Upper lobe of left lung (tissue), 6 donors: ENCODE data around the gene RPP30. TPM values are rescaled to one million over a fixed set of nuclear protein-coding genes. Genes with fewer than 3 reads are reported as not detected.
"Not testable (repeated sequence)": the region's sequence is repeated elsewhere in the genome, so short reads cannot be mapped to it uniquely, and the experiment has no call there.

Experiments used
- ATAC-seq, 2 donors: fragments of 200-7000 bp; cut with Tn5 transposase; one replicate each; pipeline ENCODE4 v1.9.1; 2022; ENCODE audit warnings: mild to moderate bottlenecking in 2 of 2, moderate library complexity in 2 of 2; ENCODE audit not compliant: low FRiP score in 2 of 2
- DNase-seq, 2 donors: peaks; one replicate each; pipeline ENCODE4 v3.0.0-alpha.2; 2019 to 2020
- H3K27ac ChIP-seq, 4 donors: fragments of 200-600 bp; sonication (generic); one replicate each; pipeline ENCODE4 v1.5.1; 2016 to 2019
- H3K27me3 ChIP-seq, 4 donors: fragments of 200-600 bp; sonication (generic); one replicate each; pipeline ENCODE4 v1.5.1; 2017 to 2019
- H3K36me3 ChIP-seq, 4 donors: fragments of 200-600 bp; sonication (generic); one replicate each; pipeline ENCODE4 v1.5.1; 2016 to 2019
- H3K4me1 ChIP-seq, 4 donors: fragments of 200-600 bp; sonication (generic); one replicate each; pipeline ENCODE4 v1.5.1; 2018 to 2019
- H3K4me3 ChIP-seq, 4 donors: fragments of 200-600 bp; sonication (generic); one replicate each; pipeline ENCODE4 v1.5.1; 2017 to 2019; ENCODE audit warnings: mild to moderate bottlenecking in 2 of 4, moderate library complexity in 1 of 4
- H3K9me3 ChIP-seq, 4 donors: fragments of 200-600 bp; sonication (generic); one replicate each; pipeline ENCODE4 v1.5.1; 2018 to 2019
- CTCF ChIP-seq, 6 experiments: fragments of 450-650 bp in 4 of 6; fragments of 200-600 bp in 2 of 6; sonication (generic) in 2 of 6; IDR thresholded peaks; one replicate each; pipeline ENCODE4 v1.5.1; 2016 to 2019; ENCODE audit warnings: antibody characterized with exemption in 6 of 6
- EP300 ChIP-seq, 4 donors: sonication (generic); formaldehyde crosslinking; IDR thresholded peaks; one replicate each; pipeline ENCODE4 v1.5.1; 2017; ENCODE audit warnings: antibody characterized with exemption in 4 of 4, control low read depth in 2 of 4
- POLR2A ChIP-seq, 4 donors: fragments of 450-650 bp; IDR thresholded peaks; one replicate each; pipeline ENCODE4 v1.5.1; 2016 to 2017; ENCODE audit warnings: antibody characterized with exemption in 4 of 4, mild to moderate bottlenecking in 2 of 4
- POLR2AphosphoS5 ChIP-seq, 2 donors: sonication (generic); formaldehyde crosslinking; IDR thresholded peaks; one replicate each; pipeline ENCODE4 v1.5.1; 2017; ENCODE audit warnings: antibody characterized with exemption in 2 of 2
- WGBS, 2 donors: methylation state at CpG; one replicate each; pipeline ENCODE4 v1.1.5; 2017 to 2018; 5-methylcytosine and 5-hydroxymethylcytosine counted together
- small RNA-seq, 4 donors: library from RNA; depleted of rRNA; stranded (forward); fragments of <200 nt; gene quantifications; one replicate each; pipeline ENCODE3, GENCODE V24; 2016
- total RNA-seq, 6 donors: library from RNA; depleted of rRNA in 4 of 6; stranded (reverse); fragments of >200 nt in 4 of 6; gene quantifications; one replicate each; pipeline versions ENCODE4 v1.1.0 to v1.2.1, GENCODE V29; 2016 to 2021
- donor health status: DM: no; HTN: no; CAD: no; lungs with moderate emphysema.
- donor health status: DM: no; HTN: yes; CAD: no; lungs with severe emphysema.

Gene RPP30
- total RNA-seq, 6 donors from 2014 or later: 9.9 to 28.8 (median 23.2) TPM

- 88 to 89% methylated on average over 6 of the region's 6 CpGs for WGBS, 2 donors
- H3K27ac ChIP-seq: no peak overlapping the region
- ATAC-seq (no peak), DNase-seq (no peak)
- no peak overlapping the region for H3K4me3 ChIP-seq
- TF ChIP-seq POLR2AphosphoS5 (IDR thresholded peaks at IDR 0.05) (no peak), EP300 (IDR thresholded peaks at IDR 0.05) (no peak), CTCF (IDR thresholded peaks at IDR 0.05) (no peak), POLR2A (IDR thresholded peaks at IDR 0.05) (no peak)
- H3K27me3 ChIP-seq: no peaks in the 10 kb centered on the region
- no peaks in the 10 kb centered on the region for H3K36me3 ChIP-seq
- no peaks in the 10 kb centered on the region for H3K9me3 ChIP-seq
- H3K4me1 ChIP-seq: no peaks in the 10 kb centered on the region
Measured at GRCh38 chr10:90939648-90940047, 67.9 kb downstream of the RPP30 start.

- not testable (repeated sequence) for H3K4me3 ChIP-seq, H3K27ac ChIP-seq, H3K36me3 ChIP-seq, H3K9me3 ChIP-seq, DNase-seq, H3K27me3 ChIP-seq, H3K4me1 ChIP-seq, ATAC-seq
- WGBS, 2 donors: 54 to 78% methylated on average over 3 of the region's 3 CpGs
Measured at GRCh38 chr10:90942980-90943379, 71.2 kb downstream of the RPP30 start.

GRCh38 chr10:90944749-90945148 lies 73.0 kb downstream of the RPP30 start:
- no peaks in the 10 kb centered on the region for H3K27me3 ChIP-seq
- DNase-seq (no peak), ATAC-seq (no peak)
- WGBS, 2 donors: 0% methylated on average over 1 of the region's 1 CpG
- H3K36me3 ChIP-seq: no peaks in the 10 kb centered on the region
- no peaks in the 10 kb centered on the region for H3K4me1 ChIP-seq
- no peak for TF ChIP-seq POLR2A (IDR thresholded peaks at IDR 0.05)
- TF ChIP-seq CTCF (IDR thresholded peaks at IDR 0.05): no peak
- TF ChIP-seq POLR2AphosphoS5 (IDR thresholded peaks at IDR 0.05): no peak
- TF ChIP-seq EP300 (IDR thresholded peaks at IDR 0.05): no peak
- H3K27ac ChIP-seq: no peak overlapping the region
- no peak overlapping the region for H3K4me3 ChIP-seq
- no peaks in the 10 kb centered on the region for H3K9me3 ChIP-seq

GRCh38 chr10:90945491-90946070 lies 73.8 kb downstream of the RPP30 start:
- 89 to 90% methylated on average over 4 of the region's 4 CpGs for WGBS, 2 donors
- no peak overlapping the region for H3K27ac ChIP-seq
- no peaks in the 10 kb centered on the region for H3K36me3 ChIP-seq
- no peak for ATAC-seq
- H3K9me3 ChIP-seq: no peaks in the 10 kb centered on the region
- no peak for DNase-seq
- H3K4me1 ChIP-seq: no peaks in the 10 kb centered on the region
- no peaks in the 10 kb centered on the region for H3K27me3 ChIP-seq
- no peak overlapping the region for H3K4me3 ChIP-seq
- TF ChIP-seq POLR2AphosphoS5 (IDR thresholded peaks at IDR 0.05): no peak
- TF ChIP-seq POLR2A (IDR thresholded peaks at IDR 0.05): no peak
- TF ChIP-seq CTCF (IDR thresholded peaks at IDR 0.05): no peak
- no peak for TF ChIP-seq EP300 (IDR thresholded peaks at IDR 0.05)

- TF ChIP-seq POLR2A (IDR thresholded peaks at IDR 0.05) (no peak), CTCF (IDR thresholded peaks at IDR 0.05) (no peak), POLR2AphosphoS5 (IDR thresholded peaks at IDR 0.05) (no peak), EP300 (IDR thresholded peaks at IDR 0.05) (no peak)
Measured at GRCh38 chr10:90947030-90947960, 75.5 kb downstream of the RPP30 start.

More at GRCh38 chr10:90947030-90947960, 75.5 kb downstream of the RPP30 start:
- no peak for ATAC-seq
- DNase-seq: no peak
- no peak overlapping the region for H3K4me3 ChIP-seq
- H3K9me3 ChIP-seq: no peaks in the 10 kb centered on the region
- no peaks in the 10 kb centered on the region for H3K36me3 ChIP-seq
- H3K27me3 ChIP-seq: no peaks in the 10 kb centered on the region
- H3K4me1 ChIP-seq: no peaks in the 10 kb centered on the region
- H3K27ac ChIP-seq: no peak overlapping the region
- WGBS, 2 donors: 80 to 86% methylated on average over 5 of the region's 5 CpGs

Small RNAs within 50 kb of the gene (small RNA-seq; reads per million reads assigned to genes)
- gene RF00019 (0 reads per million in 4 donors), gene RNU6-740P (0 reads per million in 4 donors)

Other genes starting within 250 kb of the RPP30 start
- under 1 TPM in 3 of 6 donors, not detected in 3; 0.54 to 0.64 (median 0.59) TPM for gene HTR7, start 13.9 kb upstream of the RPP30 start, total RNA-seq
- 100 to 1,000 TPM in 2 of 6 donors, 10 to 100 TPM in 3, not detected in 1; 28.0 to 223 (median 46.6) TPM for gene ANKRD1, start 49.1 kb downstream of the RPP30 start, total RNA-seq